Measurements from ENCODE around the gene RRP15.

RRP15 gene

GRCh38 chr1:218346391-218347204, 61.5 kb downstream of the RRP15 start:
- no peak for TF ChIP-seq CTCF (conservative IDR thresholded peaks at IDR 0.05)
- peak overlapping the region; percentile 67 for H3K27ac ChIP-seq

- no peak for TF ChIP-seq CTCF (conservative IDR thresholded peaks at IDR 0.05)
- H3K27ac ChIP-seq = 0 out of 2 replicates have a peak overlapping the region, but pooled peaks have one; percentile 19
Observed at GRCh38 chr1:218347336-218347722, 62.2 kb downstream of the RRP15 start.

- no peak overlapping the region for H3K27ac ChIP-seq
- no peak for TF ChIP-seq CTCF (conservative IDR thresholded peaks at IDR 0.05)
Observed at GRCh38 chr1:218347723-218348627, 62.9 kb downstream of the RRP15 start.

GRCh38 chr1:218348628-218349071, 63.6 kb downstream of the RRP15 start:
- H3K27ac ChIP-seq = no peak overlapping the region
- TF ChIP-seq CTCF (conservative IDR thresholded peaks at IDR 0.05) = no peak

GRCh38 chr1:218349348-218350034, 64.4 kb downstream of the RRP15 start:
- TF ChIP-seq CTCF (conservative IDR thresholded peaks at IDR 0.05) = no peak
- no peak overlapping the region for H3K27ac ChIP-seq

- no peak overlapping the region for H3K27ac ChIP-seq
- no peak for TF ChIP-seq CTCF (conservative IDR thresholded peaks at IDR 0.05)
Observed at GRCh38 chr1:218350035-218350525, 65.0 kb downstream of the RRP15 start.
